NCI-H2107 (cell line): ENCODE data around the gene SULT1A1.
"Not testable (repeated sequence)": the region's sequence is repeated elsewhere in the genome, so short reads cannot be mapped to it uniquely, and the experiment has no call there.

Experiments
- DNase-seq: peaks from one replicate; lab custom pipeline; 2025; lab: John Stamatoyannopoulos, UW

Gene SULT1A1

DNA sequence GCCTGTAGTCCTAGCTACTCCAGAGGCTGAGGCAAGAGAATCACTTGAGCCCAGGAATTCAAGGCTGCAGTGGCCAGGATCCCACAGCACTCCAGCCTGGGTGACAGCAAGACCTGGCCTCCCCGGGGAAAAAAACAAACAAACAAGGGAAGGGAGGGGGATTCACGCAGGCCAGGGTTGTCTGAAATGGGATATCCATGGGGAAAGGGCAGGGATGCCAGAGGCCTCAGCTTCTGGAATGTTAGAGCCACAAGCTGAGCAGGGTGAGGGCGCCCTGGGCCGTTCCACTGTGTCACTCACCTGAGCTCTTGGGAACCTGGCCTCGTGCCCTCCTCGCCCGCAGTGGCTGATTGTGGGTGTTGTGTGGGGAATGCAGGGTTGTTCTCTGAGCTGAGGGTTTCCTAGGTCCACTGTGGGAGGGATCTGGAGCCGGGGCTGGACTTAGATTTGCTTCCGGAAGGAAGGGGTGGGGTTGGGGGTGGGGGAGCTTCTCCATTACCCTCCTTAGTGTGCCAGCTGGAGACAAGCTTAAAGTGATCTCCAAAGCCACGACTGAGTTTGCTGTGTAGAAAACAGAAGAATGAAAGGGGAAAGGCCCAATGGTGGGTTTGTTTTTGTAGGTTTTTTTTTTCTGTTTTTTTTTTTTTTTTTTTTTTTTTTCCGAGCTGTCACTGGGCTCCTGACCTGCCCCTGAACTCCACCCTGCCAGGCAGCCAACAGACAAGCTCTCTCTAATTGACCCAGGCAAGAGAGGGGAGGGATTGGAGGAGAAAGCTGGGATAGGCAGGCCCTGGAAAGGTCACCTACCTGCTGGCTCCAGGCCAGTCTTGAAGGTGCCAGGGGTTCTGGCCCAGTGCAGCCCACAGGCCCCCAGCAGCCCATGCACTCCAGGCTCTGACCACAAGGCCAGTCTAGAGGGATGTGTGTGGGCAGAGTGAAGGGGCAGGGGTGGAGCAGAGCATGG lies at the start of gene SULT1A1:
Gene SULT1A1 (minus strand): TSS at position 414 of the 964 bp plus-strand sequence. CDS start 1,189 bp downstream, outside the sequence.
- DNase-seq: no peak

DNA sequence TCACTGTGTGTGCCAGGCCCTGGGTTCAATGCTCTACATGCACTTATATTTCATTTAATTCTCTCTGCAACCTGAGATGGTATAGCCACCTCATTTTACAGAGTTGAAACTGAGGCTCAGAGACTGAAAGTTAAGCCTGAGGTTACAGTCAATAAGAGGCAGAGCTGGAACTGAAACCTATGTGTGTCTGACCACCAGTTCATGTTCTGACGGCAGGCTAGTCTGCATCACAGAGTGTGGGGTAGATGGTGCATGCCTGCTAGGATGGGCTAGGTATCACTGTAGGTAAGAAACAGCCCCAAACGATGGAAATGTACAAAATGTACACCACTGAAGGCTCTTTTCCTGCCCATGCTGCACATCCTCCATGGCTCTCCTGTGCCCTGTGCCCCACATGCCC lies 30.1 kb upstream of the SULT1A1 start:
- DNase-seq: not testable (repeated sequence)

DNA sequence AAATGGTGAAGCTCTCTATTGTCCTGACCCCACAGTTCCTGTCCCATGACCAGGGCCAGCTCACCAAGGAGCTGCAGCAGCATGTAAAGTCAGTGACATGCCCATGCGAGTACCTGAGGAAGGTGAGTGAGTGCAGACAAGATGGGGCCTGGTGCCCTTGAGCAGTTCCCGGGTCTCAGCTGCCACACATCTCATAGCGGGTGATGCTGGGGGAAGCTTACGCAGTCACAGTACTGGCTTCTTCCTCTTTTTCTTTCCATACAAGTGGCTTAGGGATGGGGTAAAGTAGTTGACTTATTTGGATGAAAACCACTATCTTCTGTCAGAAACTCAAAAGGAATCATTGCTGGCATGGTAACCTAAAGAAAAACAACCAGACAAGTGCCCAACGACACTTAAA lies 28.5 kb upstream of the SULT1A1 start:
- DNase-seq: not testable (repeated sequence)

DNA sequence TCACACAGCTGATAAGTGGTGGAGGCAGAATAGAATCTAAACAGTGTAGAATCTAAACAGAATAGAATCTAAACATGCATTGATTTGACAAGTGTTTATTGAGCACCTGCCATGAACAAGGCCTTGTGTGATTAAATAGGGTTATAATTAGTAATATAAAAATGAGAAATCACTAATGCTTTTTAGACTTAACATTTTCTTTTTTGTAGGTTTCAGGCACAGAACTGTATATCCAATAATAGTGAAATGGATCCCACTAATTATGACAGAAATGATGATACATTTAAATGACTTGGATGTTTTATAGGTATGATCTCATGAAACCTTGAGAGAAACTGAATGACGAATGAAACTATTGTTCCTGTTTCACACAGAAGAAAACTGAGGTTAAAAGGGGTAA lies 27.9 kb upstream of the SULT1A1 start, which contains the start of gene NPIPB8:
Gene NPIPB8 (plus strand): TSS at position 301 of the 400 bp plus-strand sequence. CDS start 296 bp downstream, outside the sequence.
- DNase-seq: not testable (repeated sequence)

DNA sequence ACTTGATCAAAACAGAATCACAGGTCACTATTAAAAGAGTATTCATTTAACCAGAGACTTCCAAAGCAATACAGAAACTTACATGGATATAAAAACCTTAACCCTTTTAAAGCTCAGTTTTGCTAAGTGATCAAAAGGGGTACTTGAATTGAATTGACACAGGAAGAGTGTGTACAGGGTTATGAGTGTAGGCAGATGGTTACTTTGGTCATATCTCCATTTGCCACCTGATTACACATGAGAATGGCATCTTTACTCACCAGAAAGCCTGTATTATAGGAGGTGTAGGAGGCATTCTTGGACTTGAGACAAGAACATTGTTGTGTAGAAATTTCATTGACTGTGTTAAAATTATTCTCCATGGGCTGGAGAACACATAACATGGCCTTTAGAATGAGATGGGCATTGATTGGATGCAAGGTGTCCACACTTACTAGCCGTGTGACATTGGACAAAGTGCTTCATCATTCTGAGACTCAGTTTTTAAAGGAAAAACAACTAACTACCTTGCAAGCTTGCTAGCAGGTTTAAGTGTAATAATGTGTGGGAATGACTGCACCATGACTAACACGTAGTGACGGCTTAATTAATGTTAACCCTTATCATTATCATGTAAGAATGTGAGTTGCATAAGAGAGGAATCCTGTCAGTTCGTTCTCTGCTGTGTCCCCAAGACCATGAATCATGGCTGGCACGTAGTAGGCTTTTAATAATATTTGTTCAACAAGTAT lies 26.4 kb upstream of the SULT1A1 start:
- not testable (repeated sequence) for DNase-seq

DNA sequence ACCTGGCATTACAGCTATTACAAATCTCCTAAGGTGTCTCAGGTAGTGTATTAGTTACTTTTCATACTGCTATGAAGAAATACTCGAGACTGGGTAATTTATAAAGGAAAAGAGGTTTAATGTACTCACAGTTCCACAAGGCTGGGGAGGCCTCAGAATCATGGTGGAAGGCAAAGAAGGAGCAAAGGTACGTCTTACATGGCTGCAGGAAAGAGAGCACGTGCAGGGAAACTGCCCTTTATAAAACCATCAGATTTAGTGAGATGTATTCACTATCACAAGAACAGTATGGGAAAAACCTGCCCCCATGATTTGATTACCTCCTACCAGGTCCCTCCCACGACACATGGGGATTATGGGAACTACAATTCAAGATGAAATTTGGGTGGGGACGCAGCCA lies 21.1 kb upstream of the SULT1A1 start:
- DNase-seq: not testable (repeated sequence)

DNA sequence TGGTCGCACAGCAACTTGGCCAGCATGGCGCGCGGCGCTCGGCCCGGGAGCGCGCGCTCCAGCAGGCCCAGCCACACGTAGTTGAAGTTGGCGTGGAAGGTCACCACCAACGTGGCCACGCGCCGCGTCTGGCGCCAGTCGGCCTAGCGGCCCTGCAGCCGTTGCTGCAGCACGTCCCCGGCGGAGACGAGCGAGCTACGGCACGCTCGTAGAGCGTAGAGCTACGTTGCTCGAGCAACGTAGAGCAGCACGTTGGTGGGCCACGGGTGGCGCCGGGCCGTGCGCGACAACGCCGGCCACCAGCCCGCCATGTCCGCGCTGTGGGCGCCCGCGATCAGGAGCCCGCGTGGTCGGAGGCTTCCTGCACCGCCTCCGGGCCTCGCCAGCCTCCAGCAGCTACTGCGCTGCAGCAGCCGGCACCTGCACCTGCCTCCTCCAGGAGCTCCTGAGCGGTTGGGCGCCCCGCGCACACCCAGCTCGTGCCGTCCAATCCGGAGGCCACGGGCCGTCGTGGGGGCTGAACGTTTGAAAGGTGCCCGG lies 13.4 kb upstream of the SULT1A1 start:
- DNase-seq: peak; percentile 65

DNA sequence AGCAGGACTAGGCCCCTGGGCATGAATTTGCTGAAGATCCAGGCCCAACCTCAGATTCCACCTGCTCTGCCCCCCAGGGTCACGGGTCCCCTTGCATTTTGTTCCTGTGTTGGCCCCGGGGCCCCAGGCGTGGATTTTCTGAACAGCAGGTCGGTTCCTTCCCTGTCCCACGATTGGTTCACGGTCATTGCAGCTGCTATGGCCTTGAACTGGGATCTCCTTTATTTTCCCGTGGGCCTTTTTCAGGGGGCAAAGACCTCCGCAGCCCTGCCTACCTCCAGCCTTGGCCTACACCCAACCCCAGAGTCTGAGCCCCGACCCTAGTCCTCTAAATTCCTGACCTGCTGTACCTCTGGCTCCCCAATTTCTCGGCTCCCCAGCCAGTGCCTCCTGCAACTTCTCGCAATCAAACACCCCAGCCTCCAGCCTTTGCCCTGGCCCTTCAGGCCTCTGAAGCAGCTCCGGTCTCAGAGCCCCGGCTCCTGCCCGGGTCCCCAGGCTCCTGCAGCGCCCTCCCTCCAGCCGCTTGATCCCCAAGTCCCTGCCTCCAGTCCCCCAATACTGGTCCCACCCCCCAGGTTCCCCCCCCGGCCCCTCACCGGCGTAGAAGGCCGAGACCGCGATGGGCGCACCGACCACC lies 12.8 kb upstream of the SULT1A1 start:
- DNase-seq: not testable (repeated sequence)

DNA sequence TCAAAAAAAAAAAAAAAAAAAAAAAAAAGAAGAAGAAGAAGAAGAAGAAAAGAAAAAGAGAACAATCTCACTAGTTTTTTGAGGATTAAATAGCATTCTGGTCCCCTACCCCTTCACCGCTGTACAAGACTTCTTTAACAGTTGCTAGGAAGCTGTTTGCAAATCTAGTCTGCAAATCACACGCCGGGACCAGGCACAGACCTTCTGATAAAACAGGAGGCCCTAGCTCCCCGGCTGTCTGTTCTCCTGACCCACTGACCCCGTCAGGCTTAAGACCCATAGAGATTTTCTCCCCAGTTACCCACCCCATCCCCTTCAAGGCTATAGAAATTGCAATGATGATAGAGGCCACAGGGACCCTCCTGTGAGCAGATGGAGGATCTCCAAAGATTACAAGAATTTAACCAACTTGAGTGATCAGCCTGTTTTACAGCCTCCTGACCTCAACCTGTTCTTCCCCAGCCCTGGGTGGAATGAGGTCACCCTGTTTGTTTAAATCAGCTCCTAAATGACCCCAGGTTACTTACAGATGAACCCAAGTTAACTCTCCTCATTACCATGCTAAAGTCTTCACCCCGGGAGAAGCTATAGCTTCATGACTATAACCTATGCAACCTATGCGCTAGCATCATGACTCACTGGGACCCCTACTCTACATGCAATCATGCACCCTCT lies 11.8 kb upstream of the SULT1A1 start:
- DNase-seq: no peak

DNA sequence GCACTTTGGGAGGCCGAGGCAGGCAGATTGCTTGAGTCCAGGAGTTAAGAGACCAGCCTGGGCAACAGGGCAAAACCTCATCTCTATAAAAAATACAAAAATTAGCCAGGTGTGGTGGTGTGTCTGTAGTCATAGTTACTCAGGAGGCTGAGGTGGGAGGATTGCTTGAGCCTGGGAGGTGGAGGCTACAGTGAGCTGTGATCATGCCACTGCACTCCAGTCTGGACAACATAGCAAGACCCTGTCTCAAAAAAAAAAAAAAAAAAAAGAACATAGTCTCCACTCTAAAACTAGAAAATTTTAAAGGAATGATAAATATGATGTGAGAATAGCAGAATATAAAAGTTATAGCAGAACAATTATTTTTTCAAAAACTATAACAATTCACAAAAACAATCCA lies 10.5 kb upstream of the SULT1A1 start:
- not testable (repeated sequence) for DNase-seq

DNA sequence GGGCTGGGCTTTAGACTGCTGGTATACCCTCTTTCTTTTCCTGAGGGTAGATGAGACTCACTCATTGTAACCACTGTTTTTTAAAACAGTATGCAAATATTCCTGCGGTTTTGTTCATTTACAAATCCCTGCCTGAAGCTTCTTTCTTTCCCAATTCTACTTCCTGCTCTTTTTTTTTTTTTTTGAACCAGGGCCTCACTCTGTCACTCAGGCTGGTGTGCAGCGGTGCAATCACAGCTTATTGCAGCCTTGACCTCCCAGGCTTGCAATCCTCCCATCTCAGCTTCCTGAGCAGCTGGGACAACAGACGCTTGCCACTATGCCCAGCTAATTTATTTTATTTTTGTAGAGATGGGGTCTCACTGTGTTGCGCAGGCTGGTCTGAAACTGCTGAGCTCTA lies 8.0 kb upstream of the SULT1A1 start:
- DNase-seq: no peak

DNA sequence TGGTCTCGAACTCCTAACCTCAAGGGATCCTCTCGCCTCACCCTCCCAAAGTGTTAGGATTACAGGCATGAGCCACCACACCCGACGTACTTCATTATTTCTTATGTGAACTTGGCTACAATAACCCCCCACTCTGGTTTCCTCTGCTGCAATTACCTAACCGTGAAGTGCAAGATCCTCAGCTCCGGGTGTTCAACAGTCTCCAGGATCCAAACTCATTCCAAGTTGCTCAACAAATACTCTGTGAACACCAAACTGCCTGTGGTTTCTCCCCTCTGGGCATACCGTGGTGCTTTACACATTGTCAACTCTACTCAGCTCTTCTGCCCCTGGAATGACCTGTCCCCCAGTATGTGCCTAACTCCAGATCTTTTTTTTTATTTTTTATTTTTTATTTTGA lies 6.8 kb upstream of the SULT1A1 start:
- no peak for DNase-seq

DNA sequence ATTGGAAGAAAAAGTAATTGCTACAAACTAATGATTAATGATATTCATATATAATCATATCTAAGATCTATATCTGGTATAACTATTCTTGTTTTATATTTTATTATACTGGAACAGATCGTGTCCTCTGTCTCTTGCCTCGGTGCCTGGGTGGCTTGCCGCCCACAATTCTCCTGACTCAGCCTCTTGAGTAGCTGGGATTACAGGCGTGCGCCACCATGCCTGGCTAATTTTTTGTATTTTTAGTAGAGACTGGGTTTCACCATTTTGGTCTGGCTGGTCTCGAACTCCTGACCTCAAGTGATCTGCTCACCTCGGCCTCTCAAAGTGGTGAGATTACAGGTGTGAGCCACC lies 6.4 kb upstream of the SULT1A1 start:
- DNase-seq: not testable (repeated sequence)

DNA sequence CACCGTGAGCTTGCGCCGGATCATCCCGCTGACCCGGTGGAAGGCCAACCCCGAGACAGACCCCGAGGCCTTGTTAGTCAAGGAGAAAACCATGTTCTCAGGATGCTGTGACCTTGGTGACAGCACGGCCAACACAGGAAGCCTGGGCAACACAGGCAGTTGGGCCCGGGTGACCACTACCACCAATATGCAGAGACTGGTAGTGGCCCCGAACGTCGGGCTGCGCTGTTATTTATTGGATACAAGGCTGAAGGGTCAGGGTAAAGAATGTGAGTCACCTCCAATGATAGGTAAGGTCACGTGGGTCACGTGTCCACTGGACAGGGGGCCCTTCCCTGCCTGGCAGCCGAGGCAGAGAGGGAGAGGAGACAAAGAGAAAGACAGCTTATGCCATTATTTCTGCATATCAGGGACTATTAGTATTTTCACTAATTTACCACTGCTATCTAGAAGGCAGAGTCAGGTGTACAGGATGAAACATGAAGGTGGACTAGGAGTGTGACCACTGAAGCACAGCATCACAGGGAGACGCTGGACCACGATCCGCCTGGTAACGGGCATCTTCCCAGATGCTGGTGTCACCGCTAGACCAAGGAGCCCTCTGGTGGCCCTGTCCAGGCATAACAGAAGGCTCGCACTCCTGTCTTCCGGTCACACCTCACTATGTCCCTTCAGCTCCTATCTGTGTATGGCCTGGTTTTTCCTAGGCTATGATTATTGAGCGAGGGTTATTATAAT lies 5.8 kb upstream of the SULT1A1 start:
- not testable (repeated sequence) for DNase-seq

DNA sequence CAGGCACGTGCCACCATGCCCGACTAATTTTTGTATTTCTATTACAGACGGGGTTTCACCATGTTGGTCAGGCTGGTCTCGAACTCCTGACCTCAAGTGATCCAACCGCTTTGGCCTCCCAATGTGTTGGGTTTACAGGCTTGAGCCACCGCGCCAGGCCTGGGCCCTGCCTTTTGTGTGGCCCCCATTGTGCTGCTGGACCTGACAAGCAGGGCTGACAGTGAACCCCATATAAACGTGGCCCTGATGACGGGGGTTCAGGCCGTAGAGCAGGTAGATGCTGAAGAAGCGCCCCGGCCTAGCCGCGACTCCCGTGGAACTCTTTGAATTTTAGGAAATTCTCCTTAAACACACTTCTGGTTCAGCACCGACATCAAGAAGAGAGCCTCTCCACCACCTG lies 4.7 kb upstream of the SULT1A1 start:
- DNase-seq: not testable (repeated sequence)

DNA sequence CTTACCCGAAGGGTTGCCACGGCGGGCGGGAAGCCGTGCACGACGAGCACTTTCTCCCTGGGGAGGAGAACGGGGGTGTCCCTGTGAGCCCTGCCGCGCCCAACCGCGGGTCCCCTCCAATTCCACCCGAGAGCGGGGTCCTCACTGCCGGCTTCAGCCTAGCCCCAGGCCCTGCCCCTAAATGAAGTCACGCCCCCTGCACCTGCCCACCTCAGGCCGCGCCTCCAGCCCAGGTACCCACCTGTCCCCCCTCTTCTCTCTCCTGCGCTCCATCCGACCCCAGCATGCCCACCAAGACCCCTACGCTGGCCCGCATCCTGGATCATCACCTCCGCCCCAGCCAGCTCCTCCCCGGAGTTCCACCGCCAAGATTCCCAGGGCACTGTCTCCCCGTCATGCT lies 4.1 kb upstream of the SULT1A1 start:
- DNase-seq: not testable (repeated sequence)

DNA sequence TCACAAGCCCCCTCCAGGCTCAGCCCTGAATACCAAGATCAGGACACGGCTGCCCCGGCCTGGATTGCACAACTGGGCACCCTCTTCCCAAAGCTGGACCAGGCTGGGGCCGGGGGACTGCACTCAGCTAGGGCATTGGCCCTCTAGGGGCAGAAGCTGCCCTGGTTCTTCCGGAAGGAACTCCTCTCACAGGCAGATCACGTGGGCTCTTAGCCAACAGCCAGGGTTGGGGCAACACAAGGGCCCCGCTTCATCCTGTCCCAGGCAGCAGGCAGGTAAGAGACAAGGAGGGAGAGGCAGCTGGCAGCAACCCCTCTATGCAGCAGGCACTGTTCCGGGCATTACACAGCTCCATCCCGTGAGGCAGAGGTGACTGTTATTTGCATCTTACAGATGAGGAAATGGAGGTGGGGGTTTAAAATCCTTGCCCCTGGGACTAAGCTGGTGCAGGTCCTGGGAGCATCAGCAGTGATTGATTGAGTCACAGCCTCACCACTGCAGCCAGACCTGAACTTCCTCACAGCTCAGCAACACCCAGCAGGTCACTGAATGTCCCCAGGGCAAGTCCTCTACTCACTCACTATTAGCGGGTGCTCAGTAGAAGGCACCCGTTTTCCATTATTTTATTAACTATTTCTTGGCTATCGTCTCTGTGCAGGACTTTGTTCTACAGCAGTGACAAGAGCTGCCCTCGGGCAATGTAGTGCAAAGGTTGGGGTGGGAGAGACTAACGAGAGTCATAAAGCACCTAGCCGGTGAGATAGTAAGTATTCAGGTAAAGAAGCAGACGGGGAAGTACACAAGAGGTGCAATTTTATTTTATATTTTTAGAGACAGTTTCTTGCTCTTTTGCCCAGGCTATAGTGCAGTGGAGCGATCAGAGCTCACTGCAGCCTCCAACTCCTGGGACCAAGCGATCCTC lies 2.8 kb upstream of the SULT1A1 start:
- DNase-seq: not testable (repeated sequence)

DNA sequence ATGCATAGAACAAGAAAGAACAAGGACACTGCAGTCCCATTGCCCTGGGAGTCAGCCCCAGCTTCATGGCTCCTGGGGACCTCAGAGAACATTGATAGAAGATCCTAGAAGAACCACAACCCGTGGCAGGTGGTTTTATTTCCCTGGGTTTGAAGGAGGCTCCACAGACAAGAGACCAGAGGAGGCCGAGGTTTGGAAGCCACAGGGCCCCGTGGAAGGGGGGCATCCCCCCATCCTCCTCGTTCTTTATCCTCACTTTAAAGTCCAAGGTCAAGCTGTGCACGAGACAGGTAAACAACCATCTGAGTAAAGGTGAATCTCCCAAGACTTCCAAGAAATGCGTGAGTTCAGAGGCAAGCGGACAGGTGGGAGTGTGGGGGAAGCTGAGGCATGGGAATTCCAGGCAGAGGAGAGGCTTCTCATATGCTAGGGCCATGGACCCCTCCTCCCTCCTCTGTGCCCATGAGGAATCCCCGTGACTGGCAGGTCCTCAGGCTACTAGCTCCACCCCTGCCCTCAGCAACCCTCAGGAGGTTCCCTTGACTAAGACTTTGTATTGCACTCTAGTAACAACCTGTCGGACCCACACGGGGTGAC lies 849 bp upstream of the SULT1A1 start:
- DNase-seq: no peak
